HG03045 (cell line): ENCODE measurements around the gene TRMT61A.
A peak's percentile ranks its signal among the peaks of the same experiment; 100 is the strongest.
"Not testable (repeated sequence)": the region's sequence is repeated elsewhere in the genome, so short reads cannot be mapped to it uniquely, and the experiment has no call there.

ENCODE experiments used
- ATAC-seq: cut with Tn5 transposase; IDR thresholded peaks from one replicate; pipeline ENCODE4 v1.9.1; 2021; ENCODE audit warnings: mild to moderate bottlenecking, moderate library complexity; ENCODE audit not compliant: unreplicated experiment

TRMT61A gene

GRCh38 chr14:103521951-103522563 lies 6.9 kb upstream of the TRMT61A start:
- ATAC-seq = no peak

GRCh38 chr14:103522649-103523574 lies 6.1 kb upstream of the TRMT61A start, which contains the start of gene CKB:
CKB (minus strand) TSS chr14:103522830; CDS start chr14:103522493, 337 bp downstream.
- ATAC-seq = no peak

- ATAC-seq = no peak
Measured at GRCh38 chr14:103523575-103523954, 5.4 kb upstream of the TRMT61A start.

- no peak for ATAC-seq
Measured at GRCh38 chr14:103524002-103524935, 4.7 kb upstream of the TRMT61A start.

GRCh38 chr14:103525430-103526246 lies 3.4 kb upstream of the TRMT61A start:
- not testable (repeated sequence) for ATAC-seq

- no peak for ATAC-seq
Measured at GRCh38 chr14:103526247-103526913, 2.6 kb upstream of the TRMT61A start.

- ATAC-seq = no peak
Measured at GRCh38 chr14:103526914-103527248, 2.1 kb upstream of the TRMT61A start.

GRCh38 chr14:103527408-103528145 lies 1.4 kb upstream of the TRMT61A start:
- peak; percentile 58 for ATAC-seq

GRCh38 chr14:103528146-103528586 lies 830 bp upstream of the TRMT61A start:
- no peak for ATAC-seq

GRCh38 chr14:103529383-103530365 lies 678 bp downstream of the TRMT61A start:
- ATAC-seq = no peak

GRCh38 chr14:103530390-103530789 lies 1.4 kb downstream of the TRMT61A start:
- no peak for ATAC-seq

- no peak for ATAC-seq
Measured at GRCh38 chr14:103530831-103531230, 1.8 kb downstream of the TRMT61A start.

- ATAC-seq = no peak
Measured at GRCh38 chr14:103531421-103532215, 2.6 kb downstream of the TRMT61A start.

- ATAC-seq = no peak
Measured at GRCh38 chr14:103532216-103533136, 3.5 kb downstream of the TRMT61A start.

GRCh38 chr14:103533137-103533998 lies 4.4 kb downstream of the TRMT61A start:
- no peak for ATAC-seq
